Peyer's patch (tissue), 4 donors: ENCODE measurements around the gene TDP1.

ENCODE experiments used
- CTCF ChIP-seq, 6 experiments: fragments of 450-650 bp in 4 of 6; fragments of 200-600 bp in 2 of 6; sonication (generic) in 1 of 6; IDR thresholded peaks; one replicate each; pipeline ENCODE4 v1.5.1; 2017 to 2019; ENCODE audit warnings: antibody characterized with exemption in 6 of 6, mild to moderate bottlenecking in 3 of 6, moderate library complexity in 1 of 6
- POLR2A ChIP-seq, 2 donors: fragments of 450-650 bp; IDR thresholded peaks; one replicate each; pipeline ENCODE4 v1.5.1; 2017; ENCODE audit warnings: antibody characterized with exemption in 2 of 2, mild to moderate bottlenecking in 2 of 2, moderate library complexity in 2 of 2

DNA sequence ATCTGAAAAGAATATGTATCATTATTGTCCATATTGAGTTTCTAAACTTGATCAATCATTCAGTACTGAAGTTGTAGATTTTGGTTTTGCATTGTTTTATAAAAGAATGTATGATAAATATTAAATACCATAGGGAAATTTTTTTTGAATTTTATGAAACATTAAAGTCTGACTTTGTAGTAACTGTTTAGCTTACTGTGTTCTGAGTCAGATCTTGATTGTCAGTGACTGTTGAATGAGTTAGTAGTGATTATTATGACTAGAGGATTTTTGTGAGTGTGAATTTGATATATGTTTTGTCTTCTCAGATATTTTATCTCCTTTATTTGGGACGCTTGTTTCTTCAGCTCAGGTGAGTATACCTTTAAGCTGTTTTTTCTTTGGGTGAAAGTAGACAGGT is 10.1 kb downstream of the TDP1 start:
- TF ChIP-seq CTCF (IDR thresholded peaks at IDR 0.05), result no peak
- TF ChIP-seq POLR2A (IDR thresholded peaks at IDR 0.05), result no peak
